SK-N-SH (cell line): ENCODE results near the gene COL1A2. TPM values are rescaled to one million over a fixed set of nuclear protein-coding genes. Genes with fewer than 3 reads are reported as not detected.

Experiments
- CTCF ChIA-PET: fragments of 300-600, 350-600 bp; formaldehyde crosslinking; extraction: SDS; loops from one replicate; lab custom pipeline; 2021; lab: Yijun Ruan, JAX
- POLR2A ChIA-PET: fragments of 350-600 bp; sonication (Branson Sonifier 250); formaldehyde crosslinking; extraction: SDS; loops from one replicate; lab custom pipeline; 2020; ENCODE audit warnings: antibody characterized with exemption, inconsistent platforms; lab: Yijun Ruan, JAX
- DNase-seq: peaks from one replicate; pipeline ENCODE4 v3.0.0; 2012
- H2AFZ ChIP-seq: fragments of 200-600 bp; sonication (generic); 2 replicates; pipeline ENCODE4 v1.8.1; 2016; ENCODE audit warnings: antibody characterized with exemption, mild to moderate bottlenecking, low read depth
- H3F3A ChIP-seq: fragments of 200-600 bp; sonication (generic); replicated peaks from 2 replicates; pipeline ENCODE3; 2016; ENCODE audit warnings: antibody characterized with exemption, mild to moderate bottlenecking; ENCODE audit not compliant: insufficient read depth
- H3K27ac ChIP-seq, 2 experiments: fragments of 200-500 bp in 1 of 2; fragments of 200-600 bp in 1 of 2; sonication (Bioruptor generic) in 1 of 2; sonication (generic), shearing (Covaris generic) in 1 of 2; 2 replicates each; pipeline versions ENCODE4 v1.5.1 to v1.6.1; 2014 to 2016; ENCODE audit warnings: low read depth in 2 of 2, inconsistent platforms in 1 of 2, low read length in 1 of 2, mild to moderate bottlenecking in 1 of 2, mixed read lengths in 1 of 2
- H3K27me3 ChIP-seq: fragments of 200-600 bp; sonication (generic), shearing (Covaris generic); 2 replicates; pipeline ENCODE4 v1.6.1; 2016; ENCODE audit warnings: mixed run types; ENCODE audit not compliant: insufficient read depth
- H3K36me3 ChIP-seq, 2 experiments: fragments of 200-500 bp in 1 of 2; fragments of 200-600 bp in 1 of 2; sonication (Bioruptor generic) in 1 of 2; sonication (generic) in 1 of 2; replicated peaks in 1 of 2; 2 replicates each; pipeline versions ENCODE3 to v1.5.1; 2014 to 2016; ENCODE audit warnings: low read length in 1 of 2, mild to moderate bottlenecking in 1 of 2; ENCODE audit not compliant: insufficient read depth in 2 of 2, control insufficient read depth in 1 of 2
- H3K4me1 ChIP-seq, 2 experiments: fragments of 200-500 bp in 1 of 2; fragments of 200-600 bp in 1 of 2; sonication (Bioruptor generic) in 1 of 2; sonication (generic), shearing (Covaris generic) in 1 of 2; 2 replicates each; pipeline versions ENCODE4 v1.5.1 to v1.6.1; 2014 to 2016; ENCODE audit warnings: low read depth in 1 of 2, low read length in 1 of 2, mixed run types in 1 of 2; ENCODE audit not compliant: insufficient read depth in 2 of 2, control insufficient read depth in 1 of 2
- H3K4me2 ChIP-seq: fragments of 200-600 bp; sonication (generic), shearing (Covaris generic); 2 replicates; pipeline ENCODE4 v1.6.1; 2017; ENCODE audit warnings: mixed run types
- H3K4me3 ChIP-seq, 2 experiments: fragments of 200-500 bp in 1 of 2; fragments of 200-600 bp in 1 of 2; sonication (Bioruptor generic) in 1 of 2; sonication (generic), shearing (Covaris generic) in 1 of 2; 2 replicates each; pipeline versions ENCODE4 v1.5.1 to v1.8.1; 2014 to 2016; ENCODE audit warnings: low read depth in 2 of 2, inconsistent platforms in 1 of 2, low read length in 1 of 2, mild to moderate bottlenecking in 1 of 2, mixed read lengths in 1 of 2, moderate library complexity in 1 of 2
- H3K79me2 ChIP-seq: fragments of 200-600 bp; sonication (generic); 2 replicates; pipeline ENCODE4 v1.8.1; 2017; ENCODE audit warnings: mild to moderate bottlenecking; ENCODE audit not compliant: insufficient read depth
- H3K9ac ChIP-seq: fragments of 200-600 bp; sonication (generic); 2 replicates; pipeline ENCODE4 v1.6.1; 2017; ENCODE audit warnings: mixed run types
- H3K9me2 ChIP-seq: fragments of 200-600 bp; sonication (generic); 2 replicates; pipeline ENCODE4 v1.6.1; 2017; ENCODE audit warnings: mixed run types
- H3K9me3 ChIP-seq: fragments of 200-600 bp; sonication (generic); 2 replicates; pipeline ENCODE4 v1.6.1; 2017; ENCODE audit warnings: mixed run types, mild to moderate bottlenecking, moderate library complexity
- H4K20me1 ChIP-seq: fragments of 200-600 bp; sonication (generic); 2 replicates; pipeline ENCODE4 v1.6.1; 2017; ENCODE audit warnings: mild to moderate bottlenecking, mixed run types; ENCODE audit not compliant: insufficient read depth
- EP300 ChIP-seq, 2 experiments: IDR thresholded peaks; 2 replicates each; pipeline versions ENCODE4 v1.4.0 to v1.6.1; 2012; ENCODE audit warnings: borderline replicate concordance in 1 of 2, low read depth in 1 of 2, low read length in 1 of 2
- EZH2phosphoT487 ChIP-seq: fragments of 200-600 bp; sonication (generic); IDR thresholded peaks from 2 replicates; pipeline ENCODE4 v1.6.1; 2017; ENCODE audit warnings: low read depth, mixed run types, mild to moderate bottlenecking, antibody characterized with exemption, moderate library complexity, borderline replicate concordance
- FOXJ3 ChIP-seq: sonication (generic); formaldehyde crosslinking; IDR thresholded peaks from 2 replicates; pipeline ENCODE4 v1.5.1; 2020; ENCODE audit warnings: mild to moderate bottlenecking, missing genetic modification reagents
- FOXM1 ChIP-seq: IDR thresholded peaks from 2 replicates; pipeline ENCODE4 v1.4.0; 2012; ENCODE audit warnings: low read depth, mild to moderate bottlenecking
- NRF1 ChIP-seq: IDR thresholded peaks from 2 replicates; pipeline ENCODE4 v1.6.1; 2012; ENCODE audit warnings: low read depth, mild to moderate bottlenecking, low read length
- POLR2AphosphoS5 ChIP-seq: IDR thresholded peaks from 2 replicates; pipeline ENCODE4 v1.6.1; 2012; ENCODE audit warnings: low read depth, low read length
- RAD21 ChIP-seq: IDR thresholded peaks from 2 replicates; pipeline ENCODE4 v1.6.1; 2012; ENCODE audit warnings: mild to moderate bottlenecking, low read length
- RXRA ChIP-seq: IDR thresholded peaks from 2 replicates; pipeline ENCODE4 v1.4.0; 2012; ENCODE audit warnings: low read depth, mild to moderate bottlenecking, borderline replicate concordance
- SIN3A ChIP-seq: IDR thresholded peaks from 2 replicates; pipeline ENCODE4 v1.6.1; 2012; ENCODE audit warnings: low read depth, mild to moderate bottlenecking, low read length, moderate library complexity, borderline replicate concordance
- TCF12 ChIP-seq: IDR thresholded peaks from 2 replicates; pipeline ENCODE4 v1.4.0; 2012
- TEAD4 ChIP-seq: IDR thresholded peaks from 2 replicates; pipeline ENCODE4 v1.4.0; 2012; ENCODE audit warnings: mild to moderate bottlenecking, borderline replicate concordance; ENCODE audit not compliant: insufficient read depth
- YY1 ChIP-seq: IDR thresholded peaks from 2 replicates; pipeline ENCODE4 v1.4.0; 2012; ENCODE audit warnings: low read depth, mild to moderate bottlenecking
- WGBS: methylation state at CpG from one replicate; pipeline ENCODE4 v1.1.6; 2017; ENCODE audit warnings: low lambda C conversion rate; 5-methylcytosine and 5-hydroxymethylcytosine counted together
- polyA plus RNA-seq, 3 experiments: library from polyadenylated mRNA; depleted of rRNA; stranded (reverse); fragments of >200 nt; gene quantifications; 2 replicates each; pipeline ENCODE4 v1.2.3, GENCODE V29; 2012
- TF ChIP-seq, protein P1 (sequence below): IDR thresholded peaks from 2 replicates; pipeline ENCODE4 v1.4.0; 2012; ENCODE audit warnings: low read depth, borderline replicate concordance
- TF ChIP-seq, protein P2 (sequence below): IDR thresholded peaks from 2 replicates; pipeline ENCODE4 v1.4.0; 2012; ENCODE audit warnings: low read depth

The COL1A2 gene
- polyA plus RNA-seq, 1 of the 3 experiments (the other 2 are of a cell fraction): 11.4 TPM

DNA sequence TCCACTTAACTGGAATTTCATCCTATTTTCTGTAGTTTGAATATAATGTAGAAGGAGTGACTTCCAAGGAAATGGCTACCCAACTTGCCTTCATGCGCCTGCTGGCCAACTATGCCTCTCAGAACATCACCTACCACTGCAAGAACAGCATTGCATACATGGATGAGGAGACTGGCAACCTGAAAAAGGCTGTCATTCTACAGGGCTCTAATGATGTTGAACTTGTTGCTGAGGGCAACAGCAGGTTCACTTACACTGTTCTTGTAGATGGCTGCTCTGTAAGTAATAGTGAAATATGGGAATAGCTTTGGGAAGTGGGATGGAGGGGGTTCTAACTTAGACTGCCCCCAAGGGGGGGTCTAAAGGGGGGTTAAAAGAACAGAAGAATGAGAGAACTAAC lies 34.5 kb downstream of the COL1A2 start:
- no peaks in the 10 kb centered on the region for H3K27me3 ChIP-seq
- H3K4me3 ChIP-seq: no peak overlapping the region
- H3K4me1 ChIP-seq: peaks cover 0 to 4% of the 10 kb centered on the region in 2 experiments; a peak in 1 of 4 replicates
- no peaks in the 10 kb centered on the region for H3K79me2 ChIP-seq
- H3F3A ChIP-seq: peaks cover 1% of the 10 kb centered on the region
- no peak overlapping the region for H3K9ac ChIP-seq
- H3K27ac ChIP-seq: no peak overlapping the region
- CTCF ChIA-PET: interaction anchor here (1.0 kb wide), 1 partner anchor 807 kb away, joined by 3 read pairs; no protein-coding TSS in a partner anchor
- no peaks in the 10 kb centered on the region for H3K9me3 ChIP-seq
- no peaks in the 10 kb centered on the region for H3K9me2 ChIP-seq
- H4K20me1 ChIP-seq: no peaks in the 10 kb centered on the region
- POLR2A ChIA-PET: no interaction called here
- no peak overlapping the region for H2AFZ ChIP-seq
- peaks cover 0 to 2% of the 10 kb centered on the region in 2 experiments for H3K36me3 ChIP-seq
- no peak for DNase-seq
- TF ChIP-seq, protein P1, sequence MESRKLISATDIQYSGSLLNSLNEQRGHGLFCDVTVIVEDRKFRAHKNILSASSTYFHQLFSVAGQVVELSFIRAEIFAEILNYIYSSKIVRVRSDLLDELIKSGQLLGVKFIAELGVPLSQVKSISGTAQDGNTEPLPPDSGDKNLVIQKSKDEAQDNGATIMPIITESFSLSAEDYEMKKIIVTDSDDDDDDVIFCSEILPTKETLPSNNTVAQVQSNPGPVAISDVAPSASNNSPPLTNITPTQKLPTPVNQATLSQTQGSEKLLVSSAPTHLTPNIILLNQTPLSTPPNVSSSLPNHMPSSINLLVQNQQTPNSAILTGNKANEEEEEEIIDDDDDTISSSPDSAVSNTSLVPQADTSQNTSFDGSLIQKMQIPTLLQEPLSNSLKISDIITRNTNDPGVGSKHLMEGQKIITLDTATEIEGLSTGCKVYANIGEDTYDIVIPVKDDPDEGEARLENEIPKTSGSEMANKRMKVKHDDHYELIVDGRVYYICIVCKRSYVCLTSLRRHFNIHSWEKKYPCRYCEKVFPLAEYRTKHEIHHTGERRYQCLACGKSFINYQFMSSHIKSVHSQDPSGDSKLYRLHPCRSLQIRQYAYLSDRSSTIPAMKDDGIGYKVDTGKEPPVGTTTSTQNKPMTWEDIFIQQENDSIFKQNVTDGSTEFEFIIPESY: no peak
- TF ChIP-seq, protein P2, sequence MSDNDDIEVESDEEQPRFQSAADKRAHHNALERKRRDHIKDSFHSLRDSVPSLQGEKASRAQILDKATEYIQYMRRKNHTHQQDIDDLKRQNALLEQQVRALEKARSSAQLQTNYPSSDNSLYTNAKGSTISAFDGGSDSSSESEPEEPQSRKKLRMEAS: no peak
- no peak for TF ChIP-seq POLR2AphosphoS5
- no peak for TF ChIP-seq SIN3A
- no peak for TF ChIP-seq NRF1
- TF ChIP-seq TCF12: no peak
- no peak for TF ChIP-seq YY1
- no peak for TF ChIP-seq EZH2phosphoT487
- no peak for TF ChIP-seq TEAD4
- TF ChIP-seq FOXM1: no peak
- TF ChIP-seq RXRA: no peak
- TF ChIP-seq RAD21: no peak
- no peak overlapping the region for H3K4me2 ChIP-seq
- WGBS: 79% methylated on average over 1 of the region's 1 CpG

DNA sequence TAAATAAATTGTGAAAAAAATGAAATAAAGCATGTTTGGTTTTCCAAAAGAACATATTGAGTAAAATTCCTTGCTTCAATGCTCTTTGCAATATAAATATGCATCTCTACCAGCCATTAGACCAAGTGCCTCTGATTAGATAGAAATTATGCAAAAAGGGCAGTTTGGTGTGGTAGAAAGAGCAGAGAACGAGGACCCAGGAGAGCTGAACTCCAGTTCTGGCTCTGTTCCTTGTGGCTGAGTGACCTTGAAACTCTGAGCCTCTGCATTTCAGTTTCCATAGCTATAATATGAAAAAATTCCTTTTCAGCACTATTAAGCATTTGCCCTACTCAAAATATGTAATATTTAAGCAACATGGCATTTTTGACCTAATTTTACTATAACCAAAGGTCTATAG lies 36.5 kb downstream of the COL1A2 start:
- Histone ChIP-seq H3K36me3 (peaks cover 0 to 2% of the 10 kb centered on the region in 2 experiments), H3K9me3 (no peaks in the 10 kb centered on the region), H3K79me2 (no peaks in the 10 kb centered on the region), H2AFZ (no peak overlapping the region), H3K4me1 (peaks cover under 1 to 5% of the 10 kb centered on the region in 2 experiments; a peak in 2 of 4 replicates), H3K9me2 (no peaks in the 10 kb centered on the region), H3F3A (no peaks in the 10 kb centered on the region), H3K27me3 (no peaks in the 10 kb centered on the region)
- 85% methylated on average over 1 of the region's 1 CpG for WGBS
- DNase-seq: no peak
- TF ChIP-seq FOXM1: no peak
- TF ChIP-seq NRF1: no peak
- no peak for TF ChIP-seq FOXJ3 (CRISPR knock-in tag)
- no peak for TF ChIP-seq EP300 (IDR thresholded peaks at IDR 0.05; ENCODE audit: borderline replicate concordance in 1 of 2, low read depth in 1 of 2, low read length in 1 of 2)
- TF ChIP-seq, all 33 proteins: peak for 0
- CTCF ChIA-PET: interaction anchor here (1.0 to 17.2 kb wide), 3 partner anchors 18 to 140 kb away, joined by 3 to 344 read pairs (median 3); no protein-coding TSS in a partner anchor
- no peak overlapping the region for H3K9ac ChIP-seq
- POLR2A ChIA-PET: no interaction called here
- H4K20me1 ChIP-seq: no peaks in the 10 kb centered on the region
- H3K4me2 ChIP-seq: no peak overlapping the region
- no peak overlapping the region for H3K27ac ChIP-seq
- H3K4me3 ChIP-seq: no peak overlapping the region
